HG03439 (cell line): Measurements from ENCODE around the gene GBE1.

Source experiments
- ATAC-seq: cut with Tn5 transposase; IDR thresholded peaks from one replicate; pipeline ENCODE4 v1.9.1; 2021; ENCODE audit warnings: mild to moderate bottlenecking, moderate library complexity; ENCODE audit not compliant: unreplicated experiment

Gene GBE1

DNA sequence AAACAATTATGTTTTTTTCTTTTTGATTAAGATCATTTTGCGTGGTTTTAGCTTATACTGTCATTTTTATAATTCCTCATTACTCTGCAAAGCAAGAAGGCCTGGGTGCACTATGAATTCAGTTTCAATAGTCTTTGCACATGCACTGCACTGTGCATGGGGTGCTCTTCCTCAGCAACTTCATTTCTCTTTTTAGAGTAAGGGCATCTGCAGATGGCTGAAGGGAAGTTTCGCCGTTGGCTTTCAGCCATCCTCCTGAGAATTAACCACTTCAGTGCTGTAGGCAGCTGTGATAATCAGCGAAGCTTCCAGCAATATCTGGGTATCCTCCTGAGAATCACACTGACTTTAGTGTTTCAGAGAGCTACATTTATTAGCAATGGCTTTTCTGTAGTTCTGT is 284.8 kb downstream of the GBE1 start:
- no peak for ATAC-seq

- no peak for ATAC-seq
Measured at GRCh38 chr3:81472600-81473362, 288.7 kb downstream of the GBE1 start.

DNA sequence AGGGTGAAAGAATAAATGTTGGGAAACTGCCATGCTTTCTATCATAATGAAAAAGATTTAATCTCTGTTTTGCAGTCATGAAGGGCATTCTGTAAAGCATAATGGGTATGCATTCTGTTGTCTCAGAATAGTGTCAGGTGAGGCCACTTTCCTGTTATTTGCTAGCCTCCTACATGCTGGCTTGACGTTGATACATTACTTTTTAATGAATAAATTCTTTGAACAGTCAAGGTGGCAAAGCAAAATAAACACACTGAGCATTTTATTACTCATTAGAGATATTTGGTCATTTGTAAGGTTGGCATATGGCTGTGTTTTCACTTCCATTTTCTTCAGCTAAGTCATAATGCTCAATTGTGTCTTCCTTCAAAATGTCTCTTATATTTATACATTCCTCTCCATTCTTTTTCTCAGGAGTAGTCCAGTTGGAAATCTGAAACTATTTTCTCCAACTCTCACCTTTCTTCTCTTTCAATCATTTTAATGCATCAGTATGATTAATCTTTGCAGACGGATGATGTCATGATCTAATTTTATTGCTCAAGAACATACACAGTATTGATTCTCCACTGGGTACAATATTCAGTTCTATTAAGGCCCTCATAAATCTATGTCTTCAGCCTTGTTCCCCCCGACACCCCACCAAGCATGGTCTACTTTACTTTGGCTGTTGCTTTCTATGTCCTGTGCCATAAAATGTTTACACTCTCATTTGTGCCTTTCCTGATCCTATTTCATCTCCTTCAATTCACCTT is 290.7 kb downstream of the GBE1 start:
- no peak for ATAC-seq

DNA sequence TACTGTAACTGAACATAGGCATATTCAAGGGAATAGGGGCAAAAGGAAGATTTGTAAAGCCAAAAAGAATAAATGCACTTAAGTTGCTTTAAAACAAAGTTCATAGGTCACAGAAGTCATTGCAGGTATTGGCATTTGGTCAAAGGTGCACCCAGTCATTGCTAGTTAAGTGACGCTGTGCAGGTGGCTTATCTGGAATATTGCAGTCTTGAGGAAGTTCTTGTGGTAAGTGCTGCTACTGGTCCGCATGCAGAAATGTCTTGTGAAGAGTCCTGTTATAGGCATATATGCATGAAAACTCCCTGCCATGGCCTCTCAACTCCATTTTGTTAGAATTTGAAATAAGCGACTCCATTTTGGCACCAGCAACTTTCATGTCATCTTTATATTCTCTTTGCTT is 293.1 kb downstream of the GBE1 start:
- ATAC-seq = no peak

- no peak for ATAC-seq
Measured at GRCh38 chr3:81466201-81466560, 295.3 kb downstream of the GBE1 start.

- ATAC-seq = no peak
Measured at GRCh38 chr3:81465510-81466200, 295.8 kb downstream of the GBE1 start.

DNA sequence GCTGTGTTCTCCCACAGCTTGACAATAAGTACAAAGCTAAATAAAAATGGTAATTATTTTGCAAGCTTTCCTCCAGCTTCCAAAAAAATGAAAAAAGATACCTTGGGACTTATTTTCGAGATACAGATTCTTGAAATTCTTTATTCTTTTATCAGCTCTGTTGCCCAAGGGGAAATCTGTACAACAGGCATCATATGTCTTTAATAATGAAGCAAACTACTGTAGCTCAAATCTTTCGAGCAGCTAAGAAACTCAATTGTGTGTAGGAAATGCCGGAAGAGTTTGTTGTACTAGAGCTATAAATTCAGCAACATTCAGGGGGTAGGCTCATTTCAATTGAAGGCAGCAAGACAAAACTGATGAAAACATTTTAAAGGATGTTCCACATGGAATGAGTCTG is 297.7 kb downstream of the GBE1 start:
- no peak for ATAC-seq

DNA sequence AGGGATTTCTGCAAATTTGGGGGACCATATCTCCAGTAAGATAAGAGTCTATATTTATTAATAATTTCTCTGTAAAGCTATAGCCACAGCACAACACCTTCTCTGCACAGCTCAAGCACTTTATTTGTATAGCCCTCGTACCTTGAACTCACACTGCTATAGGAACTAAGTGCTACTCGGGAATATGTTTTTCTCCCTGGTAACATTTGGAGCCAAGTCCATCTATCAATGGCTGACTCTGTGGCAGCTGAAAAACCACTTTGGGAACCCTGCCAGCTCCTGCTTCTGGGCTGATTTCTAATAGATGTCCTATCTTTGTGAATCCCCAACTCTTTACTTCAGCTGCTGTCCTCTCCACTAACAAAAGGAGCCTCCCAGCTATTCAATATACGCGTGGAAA is 298.5 kb downstream of the GBE1 start:
- ATAC-seq = no peak

GRCh38 chr3:81459733-81460132 is 301.7 kb downstream of the GBE1 start:
- no peak for ATAC-seq

DNA sequence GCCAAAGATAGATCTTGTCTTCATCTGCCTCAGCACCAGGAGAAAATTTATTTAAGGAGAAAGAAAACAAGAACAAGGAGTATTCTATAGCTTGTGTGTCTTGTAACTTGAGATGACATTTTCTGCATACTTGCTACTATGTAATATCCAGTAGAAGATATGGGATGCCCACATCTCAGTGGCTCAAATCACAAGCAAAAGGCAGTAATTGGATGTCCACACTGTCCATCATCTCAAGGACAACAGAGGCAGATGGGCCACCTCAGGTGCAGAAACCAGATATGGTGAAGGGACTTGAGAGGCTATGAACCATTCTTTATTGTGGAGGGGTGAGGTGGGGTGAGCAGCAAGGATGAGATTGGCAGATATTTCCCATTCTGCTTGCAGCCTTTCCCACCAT is 309.0 kb downstream of the GBE1 start:
- ATAC-seq = no peak

DNA sequence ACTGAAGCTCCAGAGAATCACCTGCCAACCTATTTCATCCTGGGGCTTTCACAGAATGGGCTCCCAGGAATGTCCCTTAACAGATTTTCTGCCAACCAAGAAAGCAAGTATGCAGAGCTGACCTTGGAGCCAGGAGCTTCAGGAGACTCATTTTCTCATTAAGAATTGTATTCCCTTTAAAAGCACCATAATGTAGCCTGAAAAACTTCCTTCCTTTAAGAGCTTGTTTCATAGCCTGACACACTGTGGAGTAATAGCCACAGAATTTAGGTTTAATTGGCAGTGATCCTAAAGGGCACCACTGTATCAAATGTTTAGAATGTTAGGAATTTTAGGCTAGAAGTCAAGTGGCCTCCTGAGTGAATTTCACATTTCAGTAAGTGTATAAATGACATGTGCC is 309.8 kb downstream of the GBE1 start:
- ATAC-seq = no peak

GRCh38 chr3:81451140-81451539 is 310.3 kb downstream of the GBE1 start:
- ATAC-seq = no peak

- ATAC-seq = no peak
Measured at GRCh38 chr3:81446806-81447205, 314.6 kb downstream of the GBE1 start.

DNA sequence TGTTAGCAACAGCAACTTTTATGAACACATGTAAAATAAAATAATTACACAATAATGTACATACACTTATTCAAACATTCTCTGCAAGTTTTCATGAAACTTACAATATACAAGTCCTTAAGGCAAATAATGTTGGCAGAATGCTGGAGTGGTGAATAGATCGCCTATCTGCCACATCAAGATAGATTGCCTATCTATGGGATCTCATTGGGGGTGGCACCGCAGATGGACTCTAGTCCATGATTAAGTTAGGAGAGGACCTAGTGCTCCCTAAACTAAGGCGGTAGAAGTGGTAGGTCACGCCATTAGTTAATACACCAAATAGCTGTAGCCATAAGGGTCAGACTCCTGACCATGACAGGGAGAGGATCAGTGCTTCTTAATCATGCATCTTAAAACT is 315.7 kb downstream of the GBE1 start:
- ATAC-seq = no peak

GRCh38 chr3:81444817-81445460 is 316.5 kb downstream of the GBE1 start:
- no peak for ATAC-seq

- ATAC-seq = no peak
Measured at GRCh38 chr3:81443958-81444357, 317.5 kb downstream of the GBE1 start.

- ATAC-seq = no peak
Measured at GRCh38 chr3:81443457-81443782, 318.0 kb downstream of the GBE1 start.

GRCh38 chr3:81442758-81443456 is 318.5 kb downstream of the GBE1 start:
- ATAC-seq = no peak

DNA sequence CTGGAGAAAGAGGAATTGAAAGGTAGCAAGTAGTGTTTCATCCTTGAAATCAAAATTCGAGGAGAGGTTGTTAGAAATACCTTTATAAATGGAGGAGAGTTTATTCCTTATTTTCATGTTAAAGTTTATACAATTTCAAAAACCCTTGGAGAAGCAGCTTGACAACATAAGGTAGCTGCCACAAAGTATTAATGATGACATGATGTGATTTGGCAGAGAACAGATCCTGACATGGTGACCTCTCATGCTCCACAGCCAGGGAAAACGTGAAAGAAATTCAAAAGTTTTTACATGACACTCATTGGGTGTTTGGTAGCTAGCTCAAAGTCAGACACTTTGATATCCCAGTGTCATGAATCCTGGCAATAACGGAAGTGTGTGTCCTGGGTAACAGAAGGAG is 320.8 kb downstream of the GBE1 start:
- ATAC-seq = no peak
